Smooth muscle cell (in vitro differentiated cells): ENCODE measurements around the gene ZNF185. TPM values are rescaled to one million over a fixed set of nuclear protein-coding genes. Genes with fewer than 3 reads are reported as not detected.

Experiments used
- DNase-seq: peaks from one replicate; lab custom pipeline; 2025; ENCODE audit not compliant: unreplicated experiment; lab: John Stamatoyannopoulos, UW
- H2AFZ ChIP-seq: fragments of 200-600 bp; sonication (generic); 2 replicates; pipeline ENCODE4 v1.6.0; 2016; ENCODE audit warnings: antibody characterized with exemption, low read depth, mild to moderate bottlenecking
- H3F3A ChIP-seq: fragments of 200-600 bp; sonication (generic); 2 replicates; pipeline ENCODE4 v1.6.0; 2017; ENCODE audit warnings: antibody characterized with exemption, low read depth
- H3K27ac ChIP-seq: fragments of 200-600 bp; sonication (generic); 2 replicates; pipeline ENCODE4 v1.5.1; 2016; ENCODE audit warnings: low read depth, mild to moderate bottlenecking
- H3K27me3 ChIP-seq: fragments of 200-600 bp; sonication (generic); 2 replicates; pipeline ENCODE4 v1.6.1; 2016; ENCODE audit warnings: low read depth, mild to moderate bottlenecking
- H3K36me3 ChIP-seq: fragments of 200-600 bp; sonication (generic); 2 replicates; pipeline ENCODE4 v1.5.1; 2016; ENCODE audit warnings: low read depth
- H3K4me1 ChIP-seq: fragments of 200-600 bp; sonication (generic); 2 replicates; pipeline ENCODE4 v1.5.1; 2016; ENCODE audit warnings: low read depth
- H3K4me2 ChIP-seq: fragments of 200-600 bp; sonication (generic); 2 replicates; pipeline ENCODE4 v1.6.0; 2016; ENCODE audit warnings: mild to moderate bottlenecking
- H3K4me3 ChIP-seq: fragments of 200-600 bp; sonication (generic); 2 replicates; pipeline ENCODE4 v1.5.1; 2016; ENCODE audit warnings: mild to moderate bottlenecking
- H3K79me2 ChIP-seq: fragments of 200-600 bp; sonication (generic); 2 replicates; pipeline ENCODE4 v1.6.0; 2016; ENCODE audit warnings: low read depth, mild to moderate bottlenecking
- H3K9ac ChIP-seq: fragments of 200-600 bp; sonication (generic); 2 replicates; pipeline ENCODE4 v1.6.0; 2016; ENCODE audit warnings: low read depth
- H3K9me3 ChIP-seq: fragments of 200-600 bp; sonication (generic); replicated peaks from 2 replicates; pipeline ENCODE4 v1.5.1; 2016; ENCODE audit warnings: low read depth
- H4K20me1 ChIP-seq: fragments of 200-600 bp; sonication (generic); 2 replicates; pipeline ENCODE4 v1.6.0; 2016; ENCODE audit warnings: low read depth
- CTCF ChIP-seq: fragments of 200-600 bp; sonication (generic); IDR thresholded peaks from 2 replicates; pipeline ENCODE4 v1.5.1; 2017; ENCODE audit warnings: borderline replicate concordance, mild to moderate bottlenecking, antibody characterized with exemption; ENCODE audit not compliant: insufficient read depth, poor library complexity, severe bottlenecking
- WGBS: methylation state at CpG from one replicate; pipeline ENCODE4 v1.1.7; 2016; ENCODE audit warnings: low lambda C conversion rate; 5-methylcytosine and 5-hydroxymethylcytosine counted together
- polyA plus RNA-seq: library from polyadenylated mRNA; unstranded; fragments of >200 nt; fragmentation: Nextera tagmentation; extraction: Ambion mirVana; gene quantifications from 2 replicates; pipeline ENCODE4 v1.2.1, GENCODE V29; 2016
- total RNA-seq: library from RNA; depleted of rRNA; stranded (reverse); fragments of >200 nt; gene quantifications from 2 replicates; pipeline ENCODE4 v1.2.3, GENCODE V29; 2014

Gene ZNF185
- total and polyA plus RNA-seq, 2 experiments from 2014 or later, result 7.2 to 12.3 TPM

GRCh38 chrX:152917656-152918579 lies 20.1 kb downstream of the ZNF185 start:
- no peak for DNase-seq
- H3K4me2 ChIP-seq, result no peak overlapping the region

GRCh38 chrX:152918707-152919106 lies 20.8 kb downstream of the ZNF185 start:
- Histone ChIP-seq H3K4me1 (no peaks in the 10 kb centered on the region), H3F3A (no peaks in the 10 kb centered on the region), H3K36me3 (no peaks in the 10 kb centered on the region), H3K9me3 (no peaks in the 10 kb centered on the region), H3K4me3 (no peak overlapping the region), H3K9ac (no peak overlapping the region), H3K27me3 (no peaks in the 10 kb centered on the region), H3K79me2 (no peaks in the 10 kb centered on the region), H3K4me2 (no peak overlapping the region), H4K20me1 (no peaks in the 10 kb centered on the region), H3K27ac (no peak overlapping the region), H2AFZ (no peak overlapping the region)
- TF ChIP-seq CTCF, result no peak
- no peak for DNase-seq
- WGBS, result 76% methylated on average over 7 of the region's 7 CpGs

More at GRCh38 chrX:152917656-152918579, 20.1 kb downstream of the ZNF185 start:
- Histone ChIP-seq H3K36me3 (no peaks in the 10 kb centered on the region), H4K20me1 (no peaks in the 10 kb centered on the region), H3K9ac (no peak overlapping the region), H3K27me3 (no peaks in the 10 kb centered on the region), H2AFZ (no peak overlapping the region), H3F3A (no peaks in the 10 kb centered on the region), H3K4me3 (no peak overlapping the region), H3K4me1 (no peaks in the 10 kb centered on the region), H3K79me2 (no peaks in the 10 kb centered on the region), H3K27ac (no peak overlapping the region), H3K9me3 (no peaks in the 10 kb centered on the region)
- TF ChIP-seq CTCF, result no peak
- 80% methylated on average over 21 of the region's 21 CpGs for WGBS

DNA sequence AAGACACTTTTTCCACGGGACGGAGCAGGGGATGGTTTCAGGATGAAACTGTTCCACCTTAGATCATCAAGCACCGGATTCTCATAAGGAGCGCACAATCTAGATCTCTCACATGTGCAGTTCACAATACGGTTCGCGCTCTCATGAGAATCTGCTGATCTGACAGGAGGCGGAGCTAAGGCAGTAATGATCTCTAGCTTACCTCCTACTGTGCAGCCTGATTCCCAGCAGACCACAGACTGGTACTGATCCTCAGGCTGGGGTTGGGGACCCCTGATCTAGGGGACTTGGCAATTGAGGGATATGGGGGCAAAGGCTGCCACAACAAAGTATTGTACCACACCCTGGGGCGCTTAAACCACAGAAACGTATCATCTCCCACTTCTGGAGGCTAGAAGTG lies 25.7 kb downstream of the ZNF185 start:
- H3K4me2 ChIP-seq, result no peak overlapping the region
- H3K4me1 ChIP-seq, result no peaks in the 10 kb centered on the region
- H3K9ac ChIP-seq, result no peak overlapping the region
- no peak overlapping the region for H3K4me3 ChIP-seq
- no peak overlapping the region for H2AFZ ChIP-seq
- H3F3A ChIP-seq, result no peaks in the 10 kb centered on the region
- no peaks in the 10 kb centered on the region for H3K9me3 ChIP-seq
- H3K27ac ChIP-seq, result no peak overlapping the region
- WGBS, result 90% methylated on average over 10 of the region's 10 CpGs
- H3K36me3 ChIP-seq, result no peaks in the 10 kb centered on the region
- no peak for DNase-seq
- H3K27me3 ChIP-seq, result no peaks in the 10 kb centered on the region
- H3K79me2 ChIP-seq, result no peaks in the 10 kb centered on the region
- H4K20me1 ChIP-seq, result no peaks in the 10 kb centered on the region
- no peak for TF ChIP-seq CTCF

DNA sequence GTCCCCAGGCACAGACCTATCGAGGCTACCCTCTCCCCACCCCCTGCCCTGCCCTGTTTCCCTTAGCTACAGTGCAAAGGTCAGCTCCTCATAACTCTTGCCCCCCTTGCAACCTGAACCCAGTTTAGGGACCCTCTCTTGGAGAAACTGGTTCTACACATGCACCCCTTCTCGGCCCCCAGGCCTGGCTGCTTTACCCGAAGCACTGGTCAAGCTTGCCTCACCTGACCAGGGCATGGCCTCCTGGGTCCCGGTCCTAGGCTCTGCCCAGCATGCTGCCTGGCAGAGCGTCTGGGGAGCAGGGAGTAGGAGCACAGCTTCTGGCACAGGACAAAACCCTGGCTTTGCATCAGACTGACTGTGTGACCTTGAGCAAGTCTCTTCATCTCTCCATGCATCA lies 28.0 kb downstream of the ZNF185 start:
- Histone ChIP-seq H3K4me3 (no peak overlapping the region), H3K4me2 (no peak overlapping the region), H3K79me2 (no peaks in the 10 kb centered on the region), H3K9ac (no peak overlapping the region), H2AFZ (no peak overlapping the region), H3K27ac (no peak overlapping the region), H3K27me3 (no peaks in the 10 kb centered on the region), H3K36me3 (no peaks in the 10 kb centered on the region), H3F3A (no peaks in the 10 kb centered on the region), H3K9me3 (no peaks in the 10 kb centered on the region), H4K20me1 (no peaks in the 10 kb centered on the region), H3K4me1 (no peaks in the 10 kb centered on the region)
- 79% methylated on average over 5 of the region's 5 CpGs for WGBS
- no peak for TF ChIP-seq CTCF
- no peak for DNase-seq
